ENCODE data around the gene ACTRT2. TPM values are rescaled to one million over a fixed set of nuclear protein-coding genes. Genes with fewer than 3 reads are reported as not detected.

The ACTRT2 gene
- total and polyA plus RNA-seq, 2 of the 8 experiments (the other 6 are each of a cell fraction or from before 2014, with no cell fraction given), result not detected

- H3K56ac ChIP-seq (replicated peaks; ENCODE audit: insufficient read length, low read depth, low read length), result no peak overlapping the region
- H4K8ac ChIP-seq (ENCODE audit: extremely low read depth, insufficient read depth, low read length), result no peak overlapping the region
- H3K14ac ChIP-seq (ENCODE audit: insufficient read length), result no peak overlapping the region
- H3K23me2 ChIP-seq (ENCODE audit: low read depth, low read length), result no peaks in the 10 kb centered on the region
- peaks cover 0 to 4% (median 0%) of the 10 kb centered on the region in 4 experiments; a peak in 3 of 7 replicates for H3K27me3 ChIP-seq (replicated peaks in 1 of 4; ENCODE audit: control insufficient read depth in 3 of 4, extremely low read depth in 1 of 4, insufficient read depth in 3 of 4, low read length in 3 of 4)
- H3K4me3 ChIP-seq (ENCODE audit: extremely low read depth in 1 of 4, insufficient read depth in 2 of 4, low read depth in 3 of 4, low read length in 4 of 4), result no peak overlapping the region
- H3K4me1 ChIP-seq (replicated peaks in 1 of 4; ENCODE audit: control insufficient read depth in 3 of 4, insufficient read depth in 4 of 4, low read length in 3 of 4), result peaks cover 0 to 5% (median 0%) of the 10 kb centered on the region in 4 experiments; a peak in 1 of 7 replicates
- H2BK5ac ChIP-seq (ENCODE audit: low read depth, low read length), result no peak overlapping the region
- H3K27ac ChIP-seq (ENCODE audit: low read depth, low read length), result no peak overlapping the region
- DNase-seq (ENCODE audit: low read depth in 1 of 2, low spot score in 2 of 2) (no peak), FAIRE-seq (no peak)
- no peaks in the 10 kb centered on the region for H4K20me1 ChIP-seq (replicated peaks in 1 of 2; ENCODE audit: control insufficient read depth in 1 of 2, insufficient read depth in 2 of 2, low read length in 2 of 2)
- no peak overlapping the region for H2BK15ac ChIP-seq (ENCODE audit: low read length)
- no peak overlapping the region for H3K18ac ChIP-seq (ENCODE audit: extremely low read depth, low read length)
- H3K9me3 ChIP-seq (ENCODE audit: insufficient read depth in 2 of 2, low read depth in 1 of 2, low read length in 1 of 2), result peaks cover 51 to 85% of the 10 kb centered on the region in 2 experiments
- H2BK120ac ChIP-seq (replicated peaks; ENCODE audit: low read depth, low read length), result no peak overlapping the region
- H3K4ac ChIP-seq (replicated peaks; ENCODE audit: insufficient read length, low read depth, low read length), result no peak overlapping the region
- no peak overlapping the region for H3K23ac ChIP-seq (ENCODE audit: insufficient read length)
- no peaks in the 10 kb centered on the region for H3K79me1 ChIP-seq (ENCODE audit: low read depth, low read length)
- H2AFZ ChIP-seq (ENCODE audit: low read length), result no peak overlapping the region
- no peak overlapping the region for H2AK5ac ChIP-seq (ENCODE audit: low read depth, low read length)
- H4K91ac ChIP-seq (replicated peaks; ENCODE audit: insufficient read length, low read length), result no peak overlapping the region
- POLR2A ChIA-PET (ENCODE audit: partially characterized antibody), result no interaction called here
- CTCF ChIA-PET (ENCODE audit: partially characterized antibody), result no interaction called here
- no peaks in the 10 kb centered on the region for H3K79me2 ChIP-seq (ENCODE audit: control insufficient read depth in 1 of 2, insufficient read depth in 2 of 2, low read length in 2 of 2)
- no peak overlapping the region for H2BK12ac ChIP-seq (ENCODE audit: low read depth, low read length)
- no peaks in the 10 kb centered on the region for H3K36me3 ChIP-seq (ENCODE audit: control insufficient read depth in 2 of 4, insufficient read depth in 4 of 4, low read length in 3 of 4)
- no peak overlapping the region for H4K5ac ChIP-seq (ENCODE audit: insufficient read length, low read depth, low read length)
- no peak overlapping the region for H2BK20ac ChIP-seq (ENCODE audit: low read length)
- no peak for TF ChIP-seq EZH2 (IDR thresholded peaks at IDR 0.05; ENCODE audit: low read depth, low read length, severe bottlenecking)
- TF ChIP-seq E2F6 (IDR thresholded peaks at IDR 0.05), result no peak
- no peak for TF ChIP-seq RAD21 (IDR thresholded peaks at IDR 0.05 in 1 of 2, conservative IDR thresholded peaks at IDR 0.05 in 1 of 2; ENCODE audit: low read depth in 2 of 2, low read length in 2 of 2)
- TF ChIP-seq SIX5 (IDR thresholded peaks at IDR 0.05; ENCODE audit: low read depth, low read length), result no peak
- TF ChIP-seq YY1 (IDR thresholded peaks at IDR 0.05; ENCODE audit: low read depth, low read length), result no peak
- no peak for TF ChIP-seq TCF12 (IDR thresholded peaks at IDR 0.05; ENCODE audit: low read depth, low read length)
- TF ChIP-seq CBX8 (IDR thresholded peaks at IDR 0.05; ENCODE audit: borderline replicate concordance, low read depth, low read length), result no peak
- no peak overlapping the region for H3K4me2 ChIP-seq (ENCODE audit: insufficient read depth in 1 of 2, low read depth in 2 of 2, low read length in 2 of 2)
- WGBS, 2 experiments (ENCODE audit: extremely low coverage in 1 of 2, insufficient coverage in 1 of 2, insufficient read length in 1 of 2, insufficient replicate concordance in 2 of 2, low coverage in 1 of 2, low lambda C conversion rate in 2 of 2, missing lambda C conversion rate in 1 of 2), result 100% methylated on average over 2 of the region's 2 CpGs; no CpG with 5 or more reads in 1 of the 2 experiments
- no peak overlapping the region for H3K9ac ChIP-seq (replicated peaks in 1 of 4; ENCODE audit: extremely low read depth in 1 of 4, low read depth in 3 of 4, low read length in 3 of 4)
Measured at GRCh38 chr1:3009556-3009955, 11.7 kb upstream of the ACTRT2 start.

Measured in H1 (cell line).